Amygdala (tissue), 56 donors: ENCODE data around the gene CABLES2.

Experiments used
- DNase-seq, 56 donors: peaks; one replicate each; lab custom pipeline; 2025; lab: John Stamatoyannopoulos, UW

Gene CABLES2

DNA sequence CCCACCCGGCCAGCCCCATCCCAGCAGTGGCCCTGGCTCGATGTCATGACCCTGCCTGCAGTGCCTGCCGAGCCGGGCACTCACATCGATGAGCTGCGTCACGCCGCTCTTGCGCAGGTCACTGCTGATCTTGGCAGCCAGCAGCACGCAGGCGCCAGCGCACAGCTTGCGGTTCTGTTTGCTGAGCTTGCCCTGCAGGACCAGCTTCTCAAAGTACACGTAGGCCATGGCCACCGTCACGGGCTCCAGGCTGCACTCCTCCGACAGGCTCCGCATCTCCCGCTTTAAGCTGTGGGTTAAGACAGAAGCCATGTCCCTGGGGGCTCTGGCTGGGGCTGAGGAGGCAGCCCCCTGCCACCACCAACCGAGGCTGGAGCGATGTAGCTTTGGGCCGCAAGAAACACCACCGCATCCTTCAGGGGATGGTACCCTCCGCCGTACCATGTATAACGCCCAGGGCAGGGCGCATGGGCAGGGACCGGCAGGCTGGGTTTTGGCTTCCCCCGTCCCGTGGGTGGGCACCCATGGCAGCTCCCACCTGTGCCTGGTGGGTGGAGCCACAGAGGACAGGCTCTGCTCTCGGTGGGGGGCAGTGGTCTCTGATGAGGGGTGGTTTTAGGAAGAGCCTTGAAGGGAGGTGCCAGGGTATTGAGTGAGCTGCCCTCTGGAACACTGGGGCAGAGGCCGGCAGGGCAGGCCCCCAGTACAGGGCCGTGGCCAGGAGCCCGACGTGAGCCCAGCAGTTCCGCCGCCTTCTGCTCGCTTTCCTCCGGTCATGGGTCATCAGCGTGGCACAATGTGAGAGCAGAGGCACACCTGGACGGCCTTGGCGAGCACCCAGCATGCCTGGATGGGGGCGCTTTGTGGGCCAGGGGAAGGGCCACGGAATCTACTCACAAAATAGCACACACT is 15.7 kb downstream of the CABLES2 start:
- no peak for DNase-seq

GRCh38 chr20:62390317-62391164 is 16.5 kb downstream of the CABLES2 start:
- peak in 9 of 56 donors; percentile 6 to 41 (median 24) for DNase-seq

- DNase-seq: no peak
Observed at GRCh38 chr20:62389601-62390087, 17.4 kb downstream of the CABLES2 start.

GRCh38 chr20:62388839-62389600 is 18.1 kb downstream of the CABLES2 start:
- DNase-seq: no peak

- no peak for DNase-seq
Observed at GRCh38 chr20:62387933-62388635, 19.0 kb downstream of the CABLES2 start.

- peak in 1 of 56 donors; percentile 76 for DNase-seq
Observed at GRCh38 chr20:62387219-62387913, 19.7 kb downstream of the CABLES2 start.

DNA sequence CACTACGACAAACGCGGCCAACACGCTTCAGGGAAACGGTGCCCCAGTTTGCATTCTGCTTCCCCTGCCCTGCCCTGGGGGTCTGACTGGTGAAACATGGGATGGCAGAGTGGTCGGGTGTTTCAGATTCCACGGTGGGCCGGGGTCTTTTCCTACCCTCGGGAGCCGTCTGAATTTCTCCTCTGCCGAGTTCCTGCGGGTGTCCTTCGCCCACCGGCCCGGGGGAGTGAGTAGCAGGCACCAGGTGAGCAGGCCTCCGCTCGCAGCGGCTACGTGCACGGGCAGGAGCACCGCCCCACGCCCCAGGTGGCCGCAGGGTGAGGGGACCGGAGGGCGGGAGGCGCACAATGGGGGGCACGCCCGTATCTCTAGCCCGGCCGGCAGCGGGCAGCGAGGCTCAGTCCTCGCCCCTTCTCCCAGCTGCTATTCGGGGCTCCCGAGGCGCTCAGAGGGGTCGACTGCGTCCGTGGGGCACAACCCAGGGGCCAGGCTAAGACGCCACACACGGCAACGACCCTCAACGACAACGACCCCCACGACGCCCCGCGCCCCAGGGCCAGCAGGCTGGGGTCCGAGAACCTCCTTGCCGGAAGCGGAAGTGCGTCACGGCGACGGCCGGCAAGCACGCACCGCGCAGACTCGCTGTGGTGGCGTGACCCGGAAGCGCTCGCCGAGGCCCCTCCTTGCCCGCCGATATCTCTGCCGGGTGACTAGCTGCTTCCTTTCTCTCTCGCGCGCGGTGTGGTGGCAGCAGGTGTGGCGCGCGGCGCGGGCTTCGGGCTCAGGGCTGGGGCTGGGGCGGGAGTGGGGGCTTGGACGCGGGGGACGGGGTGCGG is 20.5 kb downstream of the CABLES2 start, which contains the start of gene RPS21:
RPS21 (plus strand) TSS at position 721 of the 836 bp plus-strand sequence. CDS start 236 bp downstream, outside the sequence.
- DNase-seq: peak; percentile 31 to 93 (median 83)

DNA sequence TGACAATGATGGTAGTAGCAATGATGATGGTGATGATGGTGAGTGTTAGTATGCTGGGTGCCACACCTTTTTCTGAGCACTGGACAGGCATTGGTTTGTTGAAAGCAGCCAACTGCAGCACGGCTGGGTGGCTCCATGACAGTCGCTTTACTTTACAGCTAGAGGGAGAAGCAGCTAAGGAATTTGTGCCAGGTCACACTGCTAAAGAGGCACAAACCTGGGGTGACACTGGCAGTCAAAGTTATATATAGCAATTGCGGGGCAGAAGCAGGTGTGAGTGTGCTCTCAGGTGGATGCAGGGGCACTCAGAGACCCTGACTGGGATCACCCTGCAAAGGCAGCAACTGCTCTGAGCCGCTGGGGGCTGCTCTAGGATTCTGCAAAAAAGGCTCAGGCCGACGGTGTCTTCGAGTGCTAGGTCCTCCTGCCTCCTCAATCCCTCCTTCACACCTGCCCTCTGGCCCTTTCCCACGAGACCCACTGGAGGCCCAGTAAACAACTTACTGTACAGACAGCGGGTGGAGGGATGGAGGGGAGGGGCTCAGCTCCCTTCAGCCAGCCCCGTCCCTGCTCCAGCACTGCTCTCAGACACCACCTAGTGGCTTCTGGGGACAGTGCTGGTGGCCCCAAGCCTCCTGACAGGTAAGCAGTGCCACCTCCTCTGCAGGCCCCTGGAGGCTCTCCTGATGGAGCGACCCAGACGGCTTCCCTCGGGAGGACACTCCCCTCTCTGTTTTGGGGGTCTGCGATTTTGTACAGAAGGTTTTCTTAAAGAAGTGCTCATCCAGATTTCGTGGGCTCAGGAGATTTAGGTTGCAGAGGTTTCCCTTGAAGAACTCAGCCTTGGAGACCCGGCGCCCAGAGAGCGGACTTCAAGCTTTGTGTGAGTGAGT is 24.5 kb downstream of the CABLES2 start:
- peak in 42 of 56 donors; percentile 12 to 79 (median 54) for DNase-seq

DNA sequence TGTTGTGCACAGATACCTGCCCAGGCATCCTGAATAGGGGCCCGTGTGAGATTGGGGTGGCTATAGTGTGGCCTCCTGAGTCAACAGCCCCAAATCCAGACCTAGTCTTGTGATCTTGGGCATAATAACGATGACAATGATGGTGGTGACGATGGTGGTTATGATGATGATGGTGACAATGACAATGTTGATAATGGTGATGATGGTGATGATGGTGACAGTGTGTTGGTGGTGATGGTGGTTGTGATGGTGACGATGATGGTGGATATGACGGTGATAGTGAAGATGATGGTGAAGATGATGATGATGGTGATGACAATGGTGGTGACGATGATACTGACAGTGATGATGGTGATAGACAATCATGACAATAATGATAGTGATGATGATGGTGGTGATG is 25.2 kb downstream of the CABLES2 start:
- no peak for DNase-seq

DNA sequence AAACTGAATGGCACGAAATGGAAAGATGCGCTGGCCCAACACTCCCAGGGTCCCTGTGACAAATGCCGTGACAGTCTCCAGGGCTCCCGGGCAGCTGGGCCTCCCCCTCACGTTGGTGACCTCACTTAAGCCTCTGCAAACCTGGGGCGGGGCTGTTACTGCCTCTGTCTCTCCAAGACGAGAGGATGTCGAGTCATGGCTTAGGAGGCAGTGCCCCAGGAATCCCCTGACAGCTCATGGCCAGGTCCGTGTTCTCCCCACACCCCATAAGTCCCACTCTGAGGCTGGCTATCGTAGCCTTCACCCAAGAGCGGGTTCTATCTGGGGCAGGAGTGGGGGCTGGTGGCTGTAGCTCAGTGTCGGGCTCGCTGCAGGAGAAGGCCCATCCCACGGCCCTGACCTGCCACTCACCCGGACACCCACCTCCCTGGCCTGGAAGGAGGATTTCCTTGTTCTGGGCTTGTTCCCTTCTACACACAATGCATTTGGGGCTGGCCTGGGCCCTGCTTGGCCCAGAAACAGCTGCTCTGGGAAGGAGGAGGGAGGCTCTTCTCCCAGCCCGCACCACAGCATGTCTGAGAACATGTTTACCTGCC is 25.8 kb downstream of the CABLES2 start:
- no peak for DNase-seq

DNA sequence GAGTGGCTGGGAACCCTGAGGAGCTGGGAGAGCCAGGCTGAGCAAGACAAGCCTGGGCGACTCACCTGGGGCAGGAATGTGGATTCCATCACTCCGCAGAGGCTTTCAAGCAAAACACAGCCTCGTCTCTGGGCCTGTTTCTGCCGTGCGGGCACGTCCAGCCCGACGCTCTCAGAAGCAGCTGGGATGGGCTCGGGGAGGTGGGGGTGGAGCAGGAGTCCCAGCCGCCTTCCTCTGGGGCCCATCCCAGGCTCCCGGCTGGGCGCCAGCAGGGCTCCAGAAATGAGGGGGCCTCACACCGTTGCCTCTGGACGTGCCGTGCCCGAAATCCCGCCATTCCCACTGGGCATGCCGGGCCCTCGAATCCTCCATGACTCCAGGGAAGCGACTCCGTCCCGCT is 28.9 kb downstream of the CABLES2 start:
- DNase-seq: no peak

DNA sequence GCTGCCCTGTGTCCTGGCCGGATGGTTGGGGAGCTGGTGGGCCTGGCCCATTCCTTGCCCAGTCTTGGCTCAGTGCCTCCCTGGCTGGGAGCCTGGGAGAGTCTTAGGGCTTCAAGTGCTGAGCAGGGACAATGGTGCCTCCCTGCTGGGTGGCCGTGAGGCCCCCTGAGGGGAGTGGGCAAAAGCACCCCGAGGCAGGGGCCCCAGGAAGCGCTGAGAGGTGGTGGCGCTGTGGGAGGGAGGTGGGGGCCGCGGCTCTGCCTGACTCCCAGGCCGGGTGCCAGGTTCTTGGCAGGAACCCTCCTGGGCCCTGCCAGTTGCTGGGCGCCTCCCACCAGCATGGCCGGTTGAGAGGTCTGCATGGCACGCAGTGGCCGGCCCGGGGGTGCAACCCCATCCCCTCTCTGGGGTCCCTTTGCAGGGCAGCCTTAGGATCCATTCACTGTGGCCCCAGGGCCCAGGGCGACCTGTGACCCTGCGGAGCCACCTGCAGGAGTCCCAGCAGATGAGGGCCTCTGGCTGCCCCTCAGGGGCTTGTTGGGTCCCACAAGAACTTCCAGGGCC is 29.4 kb downstream of the CABLES2 start:
- DNase-seq: peak in 28 of 56 donors; percentile 24 to 73 (median 50)

DNA sequence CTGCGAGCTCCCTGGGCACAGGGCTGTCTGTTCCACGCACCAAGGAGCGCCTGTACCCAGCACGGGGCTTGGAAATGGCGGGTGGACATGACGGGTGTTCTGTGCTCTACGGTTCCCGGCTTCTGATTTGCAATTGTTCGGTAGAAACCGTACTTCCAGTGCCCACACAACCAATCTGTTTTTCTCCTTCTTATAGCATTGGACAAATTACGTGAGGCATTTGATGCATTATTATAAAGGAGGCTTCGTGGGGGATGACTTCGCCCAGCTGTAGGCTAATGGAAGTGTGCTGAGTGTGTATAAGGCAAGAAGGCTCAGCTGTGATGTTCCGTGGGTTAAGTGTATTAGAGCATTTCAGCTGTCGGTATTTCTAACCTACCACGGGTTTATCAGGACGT is 30.0 kb downstream of the CABLES2 start:
- peak in 2 of 56 donors; percentile 25 to 30 for DNase-seq

GRCh38 chr20:62376112-62377063 is 30.7 kb downstream of the CABLES2 start:
- peak in 5 of 56 donors; percentile 25 to 40 (median 34) for DNase-seq
